Stimulated activated CD8-positive, alpha-beta memory T cell treated with anti-CD3 and anti-CD28 coated beads, Interleukin-7, amount 100 ng/mL, for 24 hours (primary cell): ENCODE measurements around the gene FBLN2.

Source experiments
- DNase-seq: peaks from one replicate; pipeline ENCODE4 v3.0.0-alpha.2; 2020; ENCODE audit warnings: low read depth

FBLN2 gene

DNA sequence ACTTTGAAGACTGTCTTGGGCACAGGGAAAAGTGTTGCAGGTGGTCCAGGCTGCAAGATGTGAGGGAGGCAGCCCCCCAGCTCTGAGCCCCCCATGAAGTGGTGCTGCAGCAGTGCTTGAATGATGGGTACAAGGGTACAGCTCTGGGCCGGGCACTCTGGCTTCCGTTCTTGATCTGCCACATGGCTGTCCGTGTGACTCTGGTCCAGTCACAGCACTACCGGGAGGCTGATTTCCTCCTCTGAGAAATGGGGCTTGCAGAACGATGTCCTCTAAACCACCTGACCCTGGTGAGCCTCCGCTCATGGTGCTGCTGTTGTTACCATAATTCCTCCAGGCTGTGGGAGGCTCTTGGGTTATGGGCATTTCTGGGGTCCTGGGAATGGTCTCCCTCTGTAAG is 75.1 kb downstream of the FBLN2 start:
- no peak for DNase-seq

DNA sequence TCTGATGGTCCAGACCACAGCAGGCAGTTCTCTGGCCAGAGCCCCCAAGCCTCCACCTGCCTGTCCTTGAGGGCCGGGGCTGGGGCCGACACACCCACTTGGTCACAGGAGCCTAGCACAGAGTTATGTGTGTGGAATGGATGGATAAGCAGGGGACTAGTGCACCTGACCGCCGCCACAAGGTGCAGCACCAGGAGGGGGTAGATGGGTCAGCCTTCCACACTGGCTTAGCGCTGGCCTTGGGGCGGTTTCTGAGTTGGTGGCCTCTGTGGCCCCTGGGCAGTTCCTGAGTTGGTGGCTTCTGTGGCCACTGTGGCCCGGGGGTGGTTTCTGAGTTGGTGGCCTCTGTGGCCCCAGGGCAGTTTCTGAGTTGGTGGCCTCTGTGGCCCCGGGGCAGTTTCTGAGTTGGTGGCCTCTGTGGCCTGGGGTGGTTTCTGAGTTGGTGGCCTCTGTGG is 75.8 kb downstream of the FBLN2 start:
- no peak for DNase-seq

DNA sequence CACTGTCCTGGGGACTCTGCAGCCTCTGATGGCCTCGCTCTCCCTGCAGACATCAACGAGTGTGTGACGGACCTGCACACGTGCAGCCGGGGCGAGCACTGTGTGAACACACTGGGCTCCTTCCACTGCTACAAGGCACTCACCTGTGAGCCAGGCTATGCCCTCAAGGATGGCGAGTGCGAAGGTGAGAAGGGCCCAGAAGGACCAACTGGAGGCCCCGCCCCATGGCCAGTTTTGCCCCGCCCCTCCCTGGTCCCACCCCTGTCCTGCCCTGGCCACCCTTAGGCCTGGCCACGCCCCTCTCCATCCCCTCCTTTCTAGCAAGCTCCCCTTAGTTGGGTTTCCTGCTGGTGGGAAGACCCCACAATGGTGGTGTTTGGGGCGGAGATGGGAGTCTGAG is 77.5 kb downstream of the FBLN2 start:
- no peak for DNase-seq

DNA sequence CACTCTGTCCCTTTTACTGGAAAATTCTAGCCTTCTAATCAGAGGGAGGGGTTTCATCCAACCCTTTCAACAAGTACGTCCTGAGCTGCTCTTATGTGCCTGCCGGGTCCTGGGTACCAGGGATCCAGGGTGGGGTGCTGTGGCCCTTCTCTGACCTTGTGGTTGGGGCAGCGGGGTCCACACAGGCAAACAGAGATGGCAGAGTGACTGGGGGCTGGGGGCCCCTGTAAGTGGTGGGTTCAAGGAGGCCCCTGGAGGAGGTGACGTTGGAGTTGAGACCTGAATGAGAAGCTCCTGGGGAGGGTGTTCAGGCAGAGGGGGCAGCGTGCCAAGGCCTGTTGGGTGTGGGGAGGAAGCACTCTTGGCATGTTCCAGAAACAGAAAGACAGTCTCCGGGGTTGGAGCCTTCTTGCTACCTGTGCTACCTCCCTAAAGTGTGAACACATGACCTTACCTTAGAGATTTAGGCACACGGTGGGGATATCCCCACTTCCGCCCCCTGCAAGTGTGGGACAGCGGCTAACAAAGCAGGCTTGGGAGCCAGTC is 78.1 kb downstream of the FBLN2 start:
- DNase-seq, result no peak

DNA sequence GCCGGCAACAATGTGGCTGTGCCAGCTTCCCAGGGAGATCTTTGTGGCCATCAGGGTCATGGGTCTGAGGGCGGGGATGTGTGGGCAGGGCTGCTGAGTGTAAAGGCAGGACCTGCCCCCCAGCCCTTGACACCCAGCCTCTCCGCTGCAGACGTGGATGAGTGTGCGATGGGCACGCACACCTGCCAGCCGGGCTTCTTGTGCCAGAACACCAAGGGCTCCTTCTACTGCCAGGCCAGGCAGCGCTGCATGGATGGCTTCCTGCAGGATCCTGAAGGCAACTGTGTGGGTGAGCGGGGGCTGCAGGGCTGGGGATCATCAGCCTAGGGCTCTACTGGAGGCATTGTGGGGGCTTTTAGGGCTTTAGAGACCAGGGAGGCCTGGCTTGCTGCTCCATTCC is 78.8 kb downstream of the FBLN2 start:
- DNase-seq, result no peak

DNA sequence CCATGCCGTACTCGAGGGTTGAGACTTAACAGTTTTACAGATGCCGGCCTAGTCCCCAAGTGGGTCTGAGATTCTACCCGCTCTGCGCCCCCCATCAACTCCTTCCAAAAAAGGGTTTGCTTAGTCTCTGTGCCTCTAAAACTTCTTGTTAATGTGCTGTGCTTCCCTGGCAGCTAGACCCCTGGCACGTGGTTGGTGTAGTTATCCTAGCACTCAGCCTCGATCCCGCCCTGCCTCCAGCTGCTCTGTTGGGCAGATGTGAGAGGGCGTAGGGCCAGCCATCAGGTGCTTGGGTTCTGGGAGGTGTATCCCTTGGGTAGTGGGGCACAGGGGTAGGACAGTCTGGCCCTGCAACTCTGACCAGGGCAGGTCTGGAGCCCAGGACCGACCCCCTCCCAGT is 79.5 kb downstream of the FBLN2 start:
- no peak for DNase-seq

DNA sequence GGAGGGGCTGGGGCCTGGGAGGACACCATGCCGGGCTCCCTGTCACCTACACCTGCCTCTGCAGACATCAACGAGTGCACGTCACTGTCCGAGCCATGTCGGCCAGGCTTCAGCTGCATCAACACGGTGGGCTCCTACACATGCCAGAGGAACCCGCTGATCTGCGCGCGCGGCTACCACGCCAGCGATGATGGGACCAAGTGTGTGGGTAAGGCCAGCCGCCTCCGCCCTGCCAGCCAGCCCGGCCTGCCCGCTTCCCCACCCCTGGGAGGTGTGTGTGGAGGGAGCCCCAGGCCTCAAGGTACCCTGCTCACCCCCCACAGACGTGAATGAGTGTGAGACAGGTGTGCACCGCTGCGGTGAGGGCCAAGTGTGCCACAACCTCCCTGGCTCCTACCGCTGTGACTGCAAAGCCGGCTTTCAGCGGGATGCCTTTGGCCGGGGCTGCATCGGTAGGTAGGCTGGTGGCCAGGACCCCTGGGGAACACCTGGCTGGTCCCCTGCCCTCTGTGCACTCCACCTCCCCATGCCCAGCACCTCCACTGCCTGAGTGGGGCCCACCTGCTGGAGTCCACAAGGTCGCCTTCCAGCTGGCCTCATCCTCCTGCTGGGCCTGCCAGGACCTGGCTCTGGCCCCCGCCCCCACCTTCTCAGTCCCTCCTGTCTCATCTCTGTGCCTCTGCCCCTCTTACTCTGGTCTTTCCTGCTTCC is 80.1 kb downstream of the FBLN2 start:
- no peak for DNase-seq

DNA sequence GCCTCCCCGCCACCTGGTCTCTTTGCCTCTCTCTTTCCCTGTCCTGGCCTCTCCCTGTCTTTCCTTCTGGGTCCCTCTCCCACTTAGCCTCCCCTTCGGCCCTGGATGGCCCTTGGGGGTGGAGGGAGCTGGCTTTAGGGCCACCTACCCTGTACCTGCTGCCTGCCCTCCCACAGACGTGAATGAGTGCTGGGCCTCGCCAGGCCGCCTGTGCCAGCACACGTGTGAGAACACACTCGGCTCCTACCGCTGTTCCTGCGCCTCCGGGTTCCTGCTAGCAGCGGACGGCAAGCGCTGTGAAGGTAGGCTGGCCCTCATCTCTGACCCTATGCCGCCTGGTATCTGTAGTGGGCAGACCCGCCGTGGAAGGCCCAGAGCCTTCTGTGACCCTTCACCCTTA is 80.7 kb downstream of the FBLN2 start:
- no peak for DNase-seq

DNA sequence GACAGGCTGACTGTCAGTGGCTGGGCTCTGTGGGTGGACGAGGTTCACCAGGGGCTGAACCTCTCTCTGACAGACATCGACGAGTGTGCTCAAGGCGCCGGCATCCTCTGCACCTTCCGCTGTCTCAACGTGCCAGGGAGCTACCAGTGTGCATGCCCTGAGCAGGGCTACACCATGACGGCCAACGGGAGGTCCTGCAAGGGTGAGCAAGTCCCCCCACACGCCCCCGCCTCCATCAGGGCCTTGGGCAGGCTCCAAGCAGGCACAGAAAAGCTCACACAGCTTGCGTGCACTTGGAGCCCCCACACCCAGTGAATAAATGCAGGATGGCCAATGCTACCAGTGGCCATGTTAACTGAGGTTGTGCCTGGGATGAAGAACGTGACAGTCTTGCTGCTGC is 82.3 kb downstream of the FBLN2 start:
- no peak for DNase-seq

DNA sequence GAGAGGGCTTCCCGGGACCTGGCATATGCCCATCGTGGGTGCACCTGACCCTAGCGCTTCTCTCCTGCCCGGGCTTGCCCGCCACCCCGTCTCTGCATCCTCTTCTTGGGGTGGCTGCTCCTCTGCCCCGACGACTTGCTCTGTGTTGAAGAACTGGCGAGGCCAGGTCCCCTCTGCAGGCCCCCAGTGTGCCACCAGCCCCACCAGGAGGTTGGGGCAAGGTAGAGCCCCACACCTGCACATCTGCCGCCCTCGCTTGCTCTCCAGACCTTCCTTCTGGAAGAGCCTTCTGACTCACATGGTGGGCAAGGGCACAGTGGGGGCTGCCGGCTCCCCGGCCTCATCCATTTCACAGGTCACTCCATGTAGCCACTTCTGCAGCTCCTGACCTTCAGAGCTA is 84.3 kb downstream of the FBLN2 start:
- no peak for DNase-seq

DNA sequence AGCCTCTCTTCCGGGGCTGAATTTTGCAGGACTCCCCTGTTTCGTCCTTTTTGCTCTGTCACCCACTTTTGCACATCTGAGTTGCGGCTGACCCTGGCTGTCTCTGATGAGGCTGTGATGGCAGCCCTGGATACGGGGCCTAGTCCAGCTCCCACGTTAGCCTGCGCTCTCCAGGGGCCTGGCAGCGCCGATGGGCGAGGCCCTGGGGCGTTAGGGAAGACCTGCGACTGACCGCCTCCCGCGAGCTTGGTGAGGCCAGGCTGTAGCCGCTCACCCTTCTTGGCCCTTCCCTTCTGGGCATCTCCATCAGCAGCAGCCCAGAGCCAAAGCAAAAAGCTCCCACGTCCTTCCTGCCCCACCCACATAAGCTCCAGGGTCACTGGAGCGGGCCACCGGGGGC is 85.2 kb downstream of the FBLN2 start:
- no peak for DNase-seq

DNA sequence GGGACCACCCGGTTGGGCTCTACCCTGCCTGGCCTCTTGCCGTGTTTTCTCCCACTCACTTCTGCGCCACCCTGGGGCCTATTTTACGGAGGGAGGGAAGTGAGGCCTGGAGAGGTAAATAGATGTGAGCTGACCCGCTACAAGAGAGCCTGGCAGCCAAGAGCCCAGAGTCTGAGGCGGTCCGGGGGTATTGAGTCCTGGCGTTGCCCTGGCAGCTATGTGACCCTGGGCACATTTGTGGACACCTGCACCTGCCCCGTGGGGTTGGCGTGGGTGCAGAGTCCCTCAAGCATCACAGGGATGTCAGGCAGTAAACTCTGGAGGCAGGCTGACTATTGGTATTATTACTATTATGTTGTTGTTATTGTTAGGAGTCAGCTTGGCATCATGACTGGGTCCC is 85.7 kb downstream of the FBLN2 start:
- DNase-seq, result no peak

DNA sequence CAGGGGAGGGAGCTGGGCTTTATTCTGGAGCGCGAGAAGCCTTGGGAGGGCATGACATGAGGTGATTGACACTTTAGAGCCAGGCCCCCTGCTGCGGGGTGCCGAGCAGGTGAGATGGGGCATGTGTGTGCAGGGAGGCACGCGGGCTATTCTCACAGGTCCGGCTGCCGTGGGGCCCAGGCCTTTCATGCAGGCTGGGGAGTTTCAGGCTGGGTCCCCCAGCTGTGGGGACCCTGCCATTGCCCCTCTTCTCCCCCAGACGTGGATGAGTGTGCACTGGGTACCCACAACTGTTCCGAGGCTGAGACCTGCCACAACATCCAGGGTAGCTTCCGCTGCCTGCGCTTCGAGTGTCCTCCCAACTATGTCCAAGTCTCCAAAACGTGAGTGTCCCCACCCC is 87.3 kb downstream of the FBLN2 start:
- DNase-seq, result no peak

DNA sequence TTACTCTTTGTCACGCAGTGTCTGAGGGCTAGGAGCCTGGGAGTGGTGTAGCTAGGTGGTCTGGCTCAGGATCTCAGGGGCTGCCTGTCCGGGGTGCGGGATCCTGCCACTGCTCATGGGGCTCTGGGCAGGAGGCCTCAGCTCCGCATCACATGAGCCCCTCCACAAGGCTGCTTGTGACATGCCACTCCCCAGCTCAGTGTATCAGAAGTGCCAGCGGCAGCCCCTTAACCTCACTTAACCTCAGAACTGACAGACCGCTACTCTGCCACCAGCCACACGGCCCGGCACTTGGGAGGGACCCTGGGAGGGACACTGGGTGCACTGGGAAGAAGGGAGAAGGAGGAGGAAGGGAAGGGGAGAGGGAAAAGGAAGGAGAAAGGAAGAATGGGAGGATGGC is 87.9 kb downstream of the FBLN2 start:
- DNase-seq, result no peak

DNA sequence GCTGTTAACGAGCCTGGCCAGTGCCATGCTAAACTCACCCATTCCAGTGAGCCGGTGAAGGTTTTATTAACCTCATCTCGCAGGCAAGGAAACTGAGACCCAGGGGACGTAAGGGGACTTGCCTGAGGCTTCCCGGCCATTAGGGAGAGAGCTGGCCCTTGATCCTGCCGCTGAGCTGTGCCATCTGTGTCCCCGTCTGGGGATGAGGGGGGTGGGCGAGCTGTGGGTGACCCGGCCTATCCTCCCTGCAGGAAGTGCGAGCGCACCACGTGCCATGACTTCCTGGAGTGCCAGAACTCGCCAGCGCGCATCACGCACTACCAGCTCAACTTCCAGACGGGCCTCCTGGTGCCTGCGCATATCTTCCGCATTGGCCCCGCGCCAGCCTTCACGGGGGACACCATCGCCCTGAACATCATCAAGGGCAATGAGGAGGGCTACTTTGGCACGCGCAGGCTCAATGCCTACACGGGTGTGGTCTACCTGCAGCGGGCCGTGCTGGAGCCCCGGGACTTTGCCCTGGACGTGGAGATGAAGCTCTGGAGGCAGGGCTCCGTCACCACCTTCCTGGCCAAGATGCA is 88.5 kb downstream of the FBLN2 start:
- no peak for DNase-seq

DNA sequence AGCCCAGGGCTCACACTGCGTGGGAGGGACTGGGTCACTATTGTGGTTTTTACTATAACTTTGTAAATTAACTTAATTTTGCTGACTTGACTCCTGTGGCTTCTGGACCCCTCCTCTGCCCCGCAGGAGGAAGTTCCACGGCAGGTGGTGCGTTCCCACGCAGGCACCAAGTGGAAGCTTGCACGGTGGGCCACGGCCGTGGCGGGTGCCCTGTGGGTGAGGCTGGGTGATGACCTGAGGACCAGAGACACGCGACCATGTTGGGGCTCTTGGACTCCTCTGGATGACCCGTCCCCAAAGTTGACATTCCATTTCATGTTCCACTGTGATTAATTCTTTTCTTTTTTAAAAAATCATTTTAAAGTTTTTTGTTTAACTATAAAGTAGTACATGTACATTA is 89.0 kb downstream of the FBLN2 start:
- no peak for DNase-seq

DNA sequence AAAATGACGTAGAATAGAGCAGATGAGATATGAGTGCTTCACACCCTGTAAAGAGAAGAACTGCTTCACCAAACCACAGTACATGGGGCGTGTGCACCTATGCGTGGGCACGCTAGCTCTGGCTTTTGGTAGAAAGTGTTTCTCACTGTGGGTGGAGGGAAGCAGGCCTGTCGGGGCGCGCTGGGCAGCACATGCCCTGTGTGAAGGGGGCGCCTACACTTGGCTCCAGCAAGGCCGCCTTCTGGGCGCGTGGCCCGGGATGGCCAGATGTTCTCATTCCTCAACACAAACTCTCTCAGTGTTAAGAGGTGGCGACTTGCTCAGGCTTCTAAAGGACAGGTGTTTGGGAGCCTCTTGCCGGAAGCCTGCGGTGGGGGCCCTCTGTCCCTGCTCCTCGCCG is 90.0 kb downstream of the FBLN2 start:
- no peak for DNase-seq

DNA sequence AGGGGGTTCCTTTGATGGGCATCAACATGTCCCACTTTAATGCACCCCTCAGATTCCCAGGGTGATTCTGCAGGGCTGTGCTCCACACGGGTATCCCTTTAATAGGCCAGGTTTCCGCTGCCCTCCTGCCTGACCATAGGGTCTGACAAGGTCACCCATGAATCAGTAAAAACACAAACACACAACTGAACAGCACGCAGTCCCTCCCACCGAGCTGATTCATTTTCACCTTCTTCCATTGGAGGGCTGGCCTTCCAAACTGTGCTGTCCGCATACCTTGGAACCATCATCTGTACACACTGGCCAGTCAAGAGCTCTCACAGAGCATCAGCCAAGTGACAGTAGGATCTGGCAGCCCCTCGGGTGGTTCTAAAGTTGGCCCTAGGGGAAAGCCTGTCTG is 93.7 kb downstream of the FBLN2 start:
- DNase-seq, result no peak

DNA sequence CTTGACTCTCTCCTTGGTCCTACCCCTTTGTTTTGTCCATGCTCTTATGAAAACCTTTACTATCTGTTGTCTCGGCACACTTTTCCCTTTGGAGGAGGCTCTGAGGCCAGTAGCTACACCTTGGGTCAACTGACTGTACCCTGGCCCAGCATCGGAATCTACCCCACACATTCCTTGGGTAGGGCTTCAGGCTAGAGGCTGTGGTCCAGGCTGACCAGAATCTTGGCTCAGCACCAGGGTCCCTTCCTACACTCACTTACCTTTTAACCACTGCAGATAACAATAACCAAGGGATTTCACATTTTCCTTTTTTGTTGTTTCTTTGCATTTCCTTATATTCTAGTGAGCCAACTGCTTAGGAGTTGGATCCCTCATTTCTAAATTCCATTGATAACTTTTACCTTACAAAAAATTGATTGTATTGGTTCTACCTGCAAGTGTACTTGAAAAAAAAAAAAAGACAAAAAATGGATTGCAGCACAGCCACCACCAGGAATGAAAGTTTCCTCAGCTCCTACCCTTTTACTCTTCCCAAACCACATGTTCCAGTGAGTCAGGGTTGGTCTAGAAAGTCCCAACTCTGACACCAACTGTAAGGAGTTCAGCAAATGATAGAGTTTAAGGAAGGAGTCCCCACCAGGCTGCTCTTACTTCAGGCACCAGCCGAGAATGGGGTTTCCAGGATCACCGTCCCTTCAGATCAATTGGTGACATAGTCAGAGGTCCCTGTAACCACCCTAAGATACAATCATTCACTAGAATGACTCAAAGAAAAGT is 95.6 kb downstream of the FBLN2 start:
- no peak for DNase-seq

DNA sequence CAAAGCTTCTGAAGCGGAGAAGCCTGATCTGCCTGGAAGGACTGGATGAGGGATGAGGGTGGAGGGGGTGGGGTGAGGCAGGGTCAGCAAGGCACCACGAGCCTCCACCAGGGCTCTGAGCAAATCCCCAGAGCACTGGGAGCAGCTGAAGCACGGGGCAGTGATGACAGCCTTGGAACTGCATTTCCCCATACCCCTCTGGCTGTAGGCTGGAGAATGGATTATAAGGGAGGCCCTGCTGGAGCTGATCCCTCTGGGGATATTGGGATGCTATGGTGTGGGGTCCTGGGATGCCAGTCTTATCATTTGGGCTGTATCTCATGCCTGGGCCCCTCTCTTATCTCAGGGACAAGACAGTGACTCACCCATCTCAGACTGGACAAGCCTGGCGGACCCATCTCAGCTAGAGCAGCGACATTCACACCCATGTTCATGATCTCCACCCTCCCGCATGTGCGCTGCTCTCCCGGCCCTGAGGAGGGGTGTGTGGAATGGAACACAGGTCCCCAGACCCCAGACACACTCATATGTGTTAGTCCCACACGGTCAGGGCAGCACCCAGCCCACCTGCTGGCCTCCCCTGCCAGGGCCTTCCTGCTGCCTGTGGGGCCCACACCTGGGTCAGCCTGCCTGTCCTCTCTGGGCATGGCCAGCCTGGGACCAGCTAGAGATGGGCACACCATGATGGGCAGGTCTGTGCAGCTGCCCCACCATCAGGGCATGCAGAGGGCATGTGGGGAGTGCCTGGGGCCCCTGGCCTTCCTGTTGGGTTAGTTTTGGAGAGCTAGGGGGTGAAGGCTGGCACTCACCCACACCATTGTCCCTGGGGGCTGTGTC is 97.1 kb downstream of the FBLN2 start:
- no peak for DNase-seq

DNA sequence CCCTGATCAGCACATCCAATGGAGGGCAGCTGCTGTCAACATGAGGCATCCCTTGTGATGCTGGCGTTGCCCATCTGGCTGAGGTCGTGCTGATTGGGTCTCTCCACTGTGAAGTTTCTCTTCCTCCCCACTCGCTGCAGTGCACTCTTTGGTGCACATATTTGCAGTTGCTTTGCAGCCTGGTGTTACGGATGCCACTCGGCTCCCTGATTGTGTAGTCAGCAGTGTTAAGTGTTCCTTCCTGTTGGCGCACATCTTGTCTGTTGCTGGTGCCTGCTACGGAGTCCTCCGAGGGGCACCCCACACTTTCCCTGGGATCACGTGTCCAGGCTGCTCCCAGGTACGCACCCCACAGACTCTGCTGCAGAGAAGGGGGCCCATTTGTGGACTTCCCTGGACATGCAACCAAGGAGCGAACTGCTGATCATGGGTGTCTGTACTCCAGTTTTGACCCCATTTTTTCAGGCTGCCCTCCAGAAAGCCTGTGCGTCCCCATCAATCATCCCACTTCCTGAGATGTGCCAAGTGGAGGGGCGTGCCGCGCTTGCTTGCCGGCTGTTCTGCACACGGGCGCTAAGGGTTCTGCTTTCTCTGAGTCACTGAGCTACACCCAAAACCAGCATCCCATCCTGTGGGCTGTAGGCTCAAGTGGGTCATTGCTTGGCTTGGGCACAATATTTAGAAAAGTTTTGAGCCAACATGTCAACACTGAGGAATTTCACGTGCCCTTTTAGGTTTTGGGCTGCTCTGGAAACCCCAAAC is 98.6 kb downstream of the FBLN2 start:
- DNase-seq, result no peak
